Measurements from ENCODE around the gene IQSEC1.
A peak's percentile ranks its signal among the peaks of the same experiment; 100 is the strongest.

Gene IQSEC1

DNA sequence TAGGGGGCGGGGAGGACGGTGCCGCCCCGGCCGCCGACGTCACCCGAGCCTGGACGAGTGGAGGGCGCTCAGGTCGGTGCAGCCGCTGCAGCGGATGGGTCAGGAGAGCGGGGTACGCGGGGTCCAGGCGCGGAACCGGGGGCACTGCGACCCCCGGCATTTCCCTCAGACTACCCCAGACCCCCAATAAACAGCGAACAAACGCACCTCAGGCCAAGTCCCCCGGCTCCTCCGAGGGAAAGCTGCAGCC lies 78.9 kb downstream of the IQSEC1 start:
- TF ChIP-seq, protein P1, sequence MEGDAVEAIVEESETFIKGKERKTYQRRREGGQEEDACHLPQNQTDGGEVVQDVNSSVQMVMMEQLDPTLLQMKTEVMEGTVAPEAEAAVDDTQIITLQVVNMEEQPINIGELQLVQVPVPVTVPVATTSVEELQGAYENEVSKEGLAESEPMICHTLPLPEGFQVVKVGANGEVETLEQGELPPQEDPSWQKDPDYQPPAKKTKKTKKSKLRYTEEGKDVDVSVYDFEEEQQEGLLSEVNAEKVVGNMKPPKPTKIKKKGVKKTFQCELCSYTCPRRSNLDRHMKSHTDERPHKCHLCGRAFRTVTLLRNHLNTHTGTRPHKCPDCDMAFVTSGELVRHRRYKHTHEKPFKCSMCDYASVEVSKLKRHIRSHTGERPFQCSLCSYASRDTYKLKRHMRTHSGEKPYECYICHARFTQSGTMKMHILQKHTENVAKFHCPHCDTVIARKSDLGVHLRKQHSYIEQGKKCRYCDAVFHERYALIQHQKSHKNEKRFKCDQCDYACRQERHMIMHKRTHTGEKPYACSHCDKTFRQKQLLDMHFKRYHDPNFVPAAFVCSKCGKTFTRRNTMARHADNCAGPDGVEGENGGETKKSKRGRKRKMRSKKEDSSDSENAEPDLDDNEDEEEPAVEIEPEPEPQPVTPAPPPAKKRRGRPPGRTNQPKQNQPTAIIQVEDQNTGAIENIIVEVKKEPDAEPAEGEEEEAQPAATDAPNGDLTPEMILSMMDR (IDR thresholded peaks at IDR 0.05) = no peak
- peak overlapping the region; percentile 90 to 95 for H3K27ac ChIP-seq
- H3K9me3 ChIP-seq = no peaks in the 10 kb centered on the region
- H3K27me3 ChIP-seq = no peaks in the 10 kb centered on the region
- peak overlapping the region; percentile 62 to 76 for H3K4me3 ChIP-seq
- H3K36me3 ChIP-seq = no peaks in the 10 kb centered on the region
- peaks cover 0 to 25% (median 17%) of the 10 kb centered on the region in 4 donors for H3K4me1 ChIP-seq
- DNase-seq = peak in 1 of 2 donors; percentile 81
- intact Hi-C loops (cut with DNase I; ENCODE audit: low total_unique reads) = loop anchor here (5.0 kb wide), 1 partner anchor 127 kb away; no protein-coding TSS in a partner anchor

DNA sequence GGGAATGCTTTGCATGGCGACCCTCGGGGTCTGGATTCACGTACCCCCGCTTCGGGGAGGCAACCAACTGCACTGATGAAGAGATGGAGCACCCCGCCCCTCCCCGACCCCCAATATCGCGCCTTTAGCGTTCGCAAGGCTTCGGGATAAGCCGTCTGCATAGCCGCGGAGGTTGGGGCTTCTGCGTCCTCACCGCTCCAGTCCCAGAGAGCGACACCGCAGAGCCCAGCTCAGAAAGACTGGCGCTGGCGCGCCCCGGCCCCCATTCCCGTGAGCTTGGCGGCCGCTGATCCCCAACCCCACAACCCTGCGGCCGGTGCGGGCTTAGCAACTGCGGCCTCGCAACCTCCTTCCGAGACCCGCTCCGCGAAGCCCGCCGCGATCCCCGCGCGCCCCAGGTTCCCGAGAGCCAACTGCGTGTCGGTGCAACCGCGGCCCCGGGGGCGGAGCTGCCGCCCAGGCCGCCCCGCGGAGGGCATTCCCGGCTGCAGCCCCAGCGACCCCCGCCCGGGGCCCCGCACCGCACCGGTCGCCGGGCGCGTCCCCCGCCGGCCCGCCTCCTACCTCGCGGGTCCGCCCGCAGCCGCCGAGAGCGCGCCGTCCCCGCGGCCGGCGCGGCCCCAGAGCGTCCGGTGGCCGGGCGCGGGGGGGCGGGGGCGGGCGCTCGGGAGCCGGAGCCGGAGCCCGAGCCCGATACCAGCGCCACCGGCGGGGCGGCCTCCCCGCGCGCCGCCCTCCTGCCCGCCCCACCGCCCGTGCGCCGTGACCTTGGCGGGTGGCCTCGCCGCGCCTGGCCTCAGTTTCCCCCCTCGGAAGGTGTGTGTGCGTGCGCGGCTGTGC lies 79.5 kb downstream of the IQSEC1 start:
- Histone ChIP-seq H3K36me3 (no peaks in the 10 kb centered on the region), H3K27me3 (no peaks in the 10 kb centered on the region), H3K4me3 (peak overlapping the region; percentile 62 to 76), H3K4me1 (peaks cover 0 to 25% (median 14%) of the 10 kb centered on the region in 4 donors), H3K9me3 (no peaks in the 10 kb centered on the region), H3K27ac (peak overlapping the region; percentile 90 to 95)
- TF ChIP-seq, protein P1 (IDR thresholded peaks at IDR 0.05) = no peak
- no peak for DNase-seq
- intact Hi-C loops (cut with DNase I; ENCODE audit: low total_unique reads) = loop anchor here (5.0 kb wide), 1 partner anchor 126 kb away; no protein-coding TSS in a partner anchor

DNA sequence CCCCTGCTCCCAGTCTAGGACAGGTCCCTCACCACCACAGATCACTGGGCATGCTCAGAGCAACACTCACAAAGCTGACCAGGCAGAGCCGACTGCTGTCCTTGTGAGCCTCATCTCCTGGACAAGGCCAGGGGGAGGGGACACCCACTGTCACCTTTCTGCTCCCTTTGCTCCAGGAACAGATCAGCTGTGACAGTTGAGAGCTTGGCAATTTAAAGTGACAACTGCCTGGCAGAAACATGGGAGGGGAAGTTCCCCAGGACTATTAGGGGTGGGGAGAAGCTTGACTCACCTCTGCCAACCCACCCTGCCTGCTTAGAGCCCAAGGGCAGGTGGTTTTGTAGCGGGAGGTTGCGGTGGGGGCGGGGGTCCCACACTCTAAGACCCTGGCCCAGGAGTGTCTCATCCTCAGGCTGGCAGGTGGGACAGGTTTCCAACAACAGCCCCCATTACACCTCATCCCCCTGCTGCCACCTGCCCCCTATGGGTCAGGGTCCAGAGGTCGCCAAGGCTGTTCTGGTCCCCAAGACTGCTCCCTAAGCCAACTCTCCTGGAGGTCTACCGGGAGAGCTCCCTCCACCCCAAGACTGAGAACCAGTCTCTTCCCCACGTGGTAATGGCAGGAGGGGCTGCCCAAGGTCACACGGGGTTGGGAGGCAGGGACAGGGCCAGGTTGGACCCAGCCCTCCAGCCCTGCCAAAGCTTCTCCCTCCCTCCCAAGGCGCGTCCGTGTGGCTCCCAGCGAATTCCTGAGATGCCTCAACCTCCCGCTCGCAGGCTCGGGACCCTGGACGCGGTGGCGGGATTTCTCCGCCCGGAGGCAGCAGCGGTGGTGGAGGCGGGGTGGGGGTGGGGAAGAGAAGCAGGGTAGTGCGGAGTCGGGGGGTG lies 80.4 kb downstream of the IQSEC1 start:
- H3K27ac ChIP-seq = peak overlapping the region; percentile 83 to 90
- DNase-seq = no peak
- H3K27me3 ChIP-seq = no peaks in the 10 kb centered on the region
- H3K4me1 ChIP-seq = peaks cover 0 to 25% (median 12%) of the 10 kb centered on the region in 4 donors
- no peaks in the 10 kb centered on the region for H3K9me3 ChIP-seq
- intact Hi-C loops (cut with DNase I; ENCODE audit: low total_unique reads) = loop anchor here (5.0 kb wide), 1 partner anchor 126 kb away; no protein-coding TSS in a partner anchor
- peak overlapping the region; percentile 62 to 76 for H3K4me3 ChIP-seq
- TF ChIP-seq, protein P1 (IDR thresholded peaks at IDR 0.05) = no peak
- no peaks in the 10 kb centered on the region for H3K36me3 ChIP-seq

DNA sequence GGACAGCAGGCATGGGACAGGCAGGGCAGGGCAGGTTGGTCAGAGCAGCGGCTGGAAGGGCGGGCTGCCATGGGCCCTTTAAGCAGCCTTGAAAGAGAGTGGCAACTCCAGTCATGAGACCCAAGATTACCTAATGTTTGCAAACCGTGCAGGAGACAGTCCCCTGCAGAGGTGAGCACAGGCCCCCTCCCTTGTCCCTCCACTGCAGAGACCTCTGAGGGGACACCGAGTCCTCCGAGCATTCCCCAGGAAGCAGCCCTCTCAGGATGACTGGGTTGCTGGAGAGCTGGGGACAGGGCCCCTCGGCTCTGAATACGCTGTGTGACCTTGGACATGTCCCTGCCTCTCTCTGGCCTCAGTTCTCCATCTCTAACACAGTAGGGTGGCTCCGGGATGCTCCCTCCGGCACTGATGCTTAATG lies 81.4 kb downstream of the IQSEC1 start:
- Histone ChIP-seq H3K4me1 (peaks cover 0 to 28% (median 12%) of the 10 kb centered on the region in 4 donors), H3K36me3 (no peaks in the 10 kb centered on the region), H3K4me3 (no peak overlapping the region), H3K9me3 (no peaks in the 10 kb centered on the region), H3K27ac (peak overlapping the region in 1 of 2 donors; percentile 18), H3K27me3 (no peaks in the 10 kb centered on the region)
- intact Hi-C loops (cut with DNase I; ENCODE audit: low total_unique reads) = loop anchor here (5.0 kb wide), 1 partner anchor 125 kb away; no protein-coding TSS in a partner anchor
- TF ChIP-seq, protein P1 (IDR thresholded peaks at IDR 0.05) = no peak
- no peak for DNase-seq

DNA sequence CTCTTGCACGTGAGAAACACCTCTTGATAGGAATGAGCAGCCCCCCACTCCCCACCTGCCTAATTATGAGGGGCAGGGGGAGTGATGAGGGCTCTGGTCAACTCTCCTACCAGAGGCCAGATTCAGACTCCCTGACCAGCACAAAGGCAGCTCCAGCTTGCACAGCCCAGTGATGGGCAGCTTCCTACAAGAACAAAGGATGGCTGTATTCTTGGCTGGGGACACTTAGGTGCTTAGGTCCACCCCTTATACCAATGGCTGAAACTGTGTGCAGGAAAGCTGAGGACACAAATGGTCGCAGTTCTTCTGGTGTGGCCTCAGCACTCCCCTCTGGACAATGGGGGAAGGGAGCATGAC lies 81.8 kb downstream of the IQSEC1 start:
- Histone ChIP-seq H3K27me3 (no peaks in the 10 kb centered on the region), H3K4me1 (peaks cover 0 to 28% (median 12%) of the 10 kb centered on the region in 4 donors), H3K4me3 (no peak overlapping the region), H3K27ac (peak overlapping the region in 1 of 2 donors; percentile 18), H3K9me3 (no peaks in the 10 kb centered on the region), H3K36me3 (no peaks in the 10 kb centered on the region)
- TF ChIP-seq, protein P1 (IDR thresholded peaks at IDR 0.05) = no peak
- no peak for DNase-seq
- intact Hi-C loops (cut with DNase I; ENCODE audit: low total_unique reads) = loop anchor here (5.0 kb wide), 1 partner anchor 124 kb away; no protein-coding TSS in a partner anchor
